ENCODE data around the gene DSTN.
A peak's percentile ranks its signal among the peaks of the same experiment; 100 is the strongest.

Gene DSTN

GRCh38 chr20:17651129-17651759 lies 81.4 kb downstream of the DSTN start:
- Histone ChIP-seq H3K9me2 (ENCODE audit: low read depth, low read length) (no peaks in the 10 kb centered on the region), H3K4me3 (ENCODE audit: low read depth, low read length, poor library complexity, severe bottlenecking) (no peak overlapping the region), H3K4me2 (ENCODE audit: low read length) (no peak overlapping the region), H3F3A (ENCODE audit: insufficient read depth, low read length) (no peaks in the 10 kb centered on the region), H3K9ac (ENCODE audit: low read length) (no peak overlapping the region), H3K9me3 (ENCODE audit: low read length) (no peaks in the 10 kb centered on the region), H3K79me2 (ENCODE audit: insufficient read depth, low read length) (no peaks in the 10 kb centered on the region), H4K20me1 (ENCODE audit: insufficient read depth, low read length) (no peaks in the 10 kb centered on the region), H3K36me3 (ENCODE audit: insufficient read depth, low read length) (peaks cover 22% of the 10 kb centered on the region), H3K27me3 (ENCODE audit: insufficient read depth, low read length) (no peaks in the 10 kb centered on the region), H3K27ac (ENCODE audit: low read depth, low read length, poor library complexity, severe bottlenecking) (no peak overlapping the region), H2AFZ (ENCODE audit: low read length) (no peak overlapping the region), H3K4me1 (ENCODE audit: insufficient read depth, low read length, severe bottlenecking) (peaks cover 67% of the 10 kb centered on the region)
- no peak for TF ChIP-seq CTCF (IDR thresholded peaks at IDR 0.05; ENCODE audit: low read length)
- no peak for TF ChIP-seq EZH2 (IDR thresholded peaks at IDR 0.05; ENCODE audit: borderline replicate concordance, low read length)

DNA sequence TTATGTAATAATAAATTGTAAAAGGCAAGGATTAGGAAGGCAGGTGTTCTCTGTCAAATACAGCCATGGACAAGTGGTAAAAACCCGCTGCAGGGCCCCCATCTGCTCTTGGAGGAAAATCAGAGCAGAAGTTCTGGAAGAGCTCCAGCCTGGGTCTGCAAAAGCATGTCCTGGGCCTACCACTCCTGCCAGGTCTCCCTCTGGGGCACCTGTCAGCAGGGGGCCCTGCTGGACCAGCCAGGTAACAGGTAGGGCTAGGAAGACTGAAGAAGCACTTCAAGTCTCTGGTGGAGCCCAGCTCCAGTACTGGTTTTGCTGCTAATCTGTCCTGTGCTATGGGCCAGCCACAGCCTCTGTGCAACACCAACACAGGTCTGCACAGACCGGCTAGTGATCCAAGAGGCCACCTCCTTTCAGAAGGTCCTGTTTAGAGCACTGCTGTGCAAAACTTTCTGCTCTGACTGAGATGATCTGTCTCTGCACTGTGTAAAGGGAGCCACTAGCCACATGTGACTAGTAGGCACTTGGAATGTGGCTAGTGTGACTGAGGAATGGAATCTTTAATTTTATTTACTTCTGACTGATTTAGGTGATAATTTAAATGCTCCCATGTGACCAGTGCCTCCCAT lies 82.0 kb downstream of the DSTN start:
- Histone ChIP-seq H3K9me2 (ENCODE audit: low read depth, low read length) (no peaks in the 10 kb centered on the region), H2AFZ (ENCODE audit: low read length) (no peak overlapping the region), H3K4me1 (ENCODE audit: insufficient read depth, low read length, severe bottlenecking) (peaks cover 66% of the 10 kb centered on the region), H3K36me3 (ENCODE audit: insufficient read depth, low read length) (peaks cover 27% of the 10 kb centered on the region), H3K4me3 (ENCODE audit: low read depth, low read length, poor library complexity, severe bottlenecking) (no peak overlapping the region), H4K20me1 (ENCODE audit: insufficient read depth, low read length) (no peaks in the 10 kb centered on the region), H3F3A (ENCODE audit: insufficient read depth, low read length) (no peaks in the 10 kb centered on the region), H3K27me3 (ENCODE audit: insufficient read depth, low read length) (no peaks in the 10 kb centered on the region), H3K27ac (ENCODE audit: low read depth, low read length, poor library complexity, severe bottlenecking) (peak overlapping the region; percentile 10), H3K79me2 (ENCODE audit: insufficient read depth, low read length) (no peaks in the 10 kb centered on the region), H3K9me3 (ENCODE audit: low read length) (no peaks in the 10 kb centered on the region), H3K9ac (ENCODE audit: low read length) (no peak overlapping the region), H3K4me2 (ENCODE audit: low read length) (no peak overlapping the region)
- no peak for TF ChIP-seq EZH2 (IDR thresholded peaks at IDR 0.05; ENCODE audit: borderline replicate concordance, low read length)
- TF ChIP-seq CTCF (IDR thresholded peaks at IDR 0.05; ENCODE audit: low read length) = 0 out of 2 replicates have a peak, but pooled peaks have one; percentile 21

DNA sequence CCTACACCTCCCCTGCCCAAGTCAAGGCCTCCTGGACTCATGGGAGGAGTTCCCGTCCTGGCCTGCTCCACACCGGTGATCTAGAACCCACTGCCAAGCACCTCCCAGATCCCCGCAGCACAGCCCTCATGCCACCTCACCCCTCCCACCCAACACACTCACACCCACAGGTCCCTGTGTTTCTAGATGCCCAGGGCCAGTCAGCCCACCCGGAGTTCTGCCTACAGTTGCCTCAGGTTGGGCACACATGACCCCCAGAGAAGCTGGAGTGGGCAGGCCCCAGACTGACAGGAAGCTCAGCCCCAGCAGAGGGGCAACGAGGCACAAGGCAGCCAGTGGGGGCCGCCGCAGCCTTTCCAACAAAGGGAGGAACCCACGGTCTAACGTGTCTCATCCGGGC lies 82.5 kb downstream of the DSTN start:
- H3K4me2 ChIP-seq (ENCODE audit: low read length) = no peak overlapping the region
- TF ChIP-seq EZH2 (IDR thresholded peaks at IDR 0.05; ENCODE audit: borderline replicate concordance, low read length) = no peak
- H3K27me3 ChIP-seq (ENCODE audit: insufficient read depth, low read length) = no peaks in the 10 kb centered on the region
- H3F3A ChIP-seq (ENCODE audit: insufficient read depth, low read length) = no peaks in the 10 kb centered on the region
- H3K4me1 ChIP-seq (ENCODE audit: insufficient read depth, low read length, severe bottlenecking) = peaks cover 63% of the 10 kb centered on the region
- no peaks in the 10 kb centered on the region for H3K9me2 ChIP-seq (ENCODE audit: low read depth, low read length)
- H3K79me2 ChIP-seq (ENCODE audit: insufficient read depth, low read length) = no peaks in the 10 kb centered on the region
- no peaks in the 10 kb centered on the region for H3K9me3 ChIP-seq (ENCODE audit: low read length)
- peaks cover 28% of the 10 kb centered on the region for H3K36me3 ChIP-seq (ENCODE audit: insufficient read depth, low read length)
- no peak overlapping the region for H3K9ac ChIP-seq (ENCODE audit: low read length)
- H3K4me3 ChIP-seq (ENCODE audit: low read depth, low read length, poor library complexity, severe bottlenecking) = no peak overlapping the region
- H4K20me1 ChIP-seq (ENCODE audit: insufficient read depth, low read length) = no peaks in the 10 kb centered on the region
- peak overlapping the region; percentile 10 for H3K27ac ChIP-seq (ENCODE audit: low read depth, low read length, poor library complexity, severe bottlenecking)
- no peak overlapping the region for H2AFZ ChIP-seq (ENCODE audit: low read length)
